ENCODE data around the gene PHOSPHO1. TPM values are rescaled to one million over a fixed set of nuclear protein-coding genes. Genes with fewer than 3 reads are reported as not detected.
A peak's percentile ranks its signal among the peaks of the same experiment; 100 is the strongest.
"Not testable (repeated sequence)": the region's sequence is repeated elsewhere in the genome, so short reads cannot be mapped to it uniquely, and the experiment has no call there.

Gene PHOSPHO1
- total RNA-seq, 1 donor from 2014 or later: not detected

GRCh38 chr17:49269356-49269755, 38.8 kb upstream of the PHOSPHO1 start:
- no peaks in the 10 kb centered on the region for H3K9me3 Mint-ChIP-seq (ENCODE audit: unreplicated experiment)
- no peak for DNase-seq (ENCODE audit: low spot score)
- H3K27me3 Mint-ChIP-seq (ENCODE audit: unreplicated experiment): peaks cover 2% of the 10 kb centered on the region
- no peak overlapping the region for H3K4me3 Mint-ChIP-seq (ENCODE audit: unreplicated experiment)
- H3K4me1 Mint-ChIP-seq (ENCODE audit: unreplicated experiment): no peaks in the 10 kb centered on the region
- H3K36me3 Mint-ChIP-seq (ENCODE audit: low read depth, unreplicated experiment): no peaks in the 10 kb centered on the region
- no peak overlapping the region for H3K27ac Mint-ChIP-seq (ENCODE audit: unreplicated experiment)
- TF ChIP-seq CTCF (IDR thresholded peaks at IDR 0.05; ENCODE audit: unreplicated experiment): no peak

GRCh38 chr17:49267912-49268311, 37.3 kb upstream of the PHOSPHO1 start:
- Mint-ChIP-seq H3K27ac (ENCODE audit: unreplicated experiment) (no peak overlapping the region), H3K27me3 (ENCODE audit: unreplicated experiment) (peaks cover 2% of the 10 kb centered on the region), H3K4me1 (ENCODE audit: unreplicated experiment) (no peaks in the 10 kb centered on the region), H3K9me3 (ENCODE audit: unreplicated experiment) (no peaks in the 10 kb centered on the region), H3K4me3 (ENCODE audit: unreplicated experiment) (no peak overlapping the region), H3K36me3 (ENCODE audit: low read depth, unreplicated experiment) (no peaks in the 10 kb centered on the region)
- no peak for DNase-seq (ENCODE audit: low spot score)
- no peak for TF ChIP-seq CTCF (IDR thresholded peaks at IDR 0.05; ENCODE audit: unreplicated experiment)

- H3K4me1 Mint-ChIP-seq (ENCODE audit: unreplicated experiment): no peaks in the 10 kb centered on the region
- DNase-seq (ENCODE audit: low spot score): no peak
- no peaks in the 10 kb centered on the region for H3K36me3 Mint-ChIP-seq (ENCODE audit: low read depth, unreplicated experiment)
- TF ChIP-seq CTCF (IDR thresholded peaks at IDR 0.05; ENCODE audit: unreplicated experiment): no peak
- H3K27ac Mint-ChIP-seq (ENCODE audit: unreplicated experiment): no peak overlapping the region
- H3K27me3 Mint-ChIP-seq (ENCODE audit: unreplicated experiment): peaks cover 4% of the 10 kb centered on the region
- no peak overlapping the region for H3K4me3 Mint-ChIP-seq (ENCODE audit: unreplicated experiment)
- H3K9me3 Mint-ChIP-seq (ENCODE audit: unreplicated experiment): no peaks in the 10 kb centered on the region
Observed at GRCh38 chr17:49266233-49266632, 35.6 kb upstream of the PHOSPHO1 start.

- H3K4me1 Mint-ChIP-seq (ENCODE audit: unreplicated experiment); H3K9me3 Mint-ChIP-seq (ENCODE audit: unreplicated experiment); DNase-seq (ENCODE audit: low spot score); H3K36me3 Mint-ChIP-seq (ENCODE audit: low read depth, unreplicated experiment); H3K27me3 Mint-ChIP-seq (ENCODE audit: unreplicated experiment); H3K27ac Mint-ChIP-seq (ENCODE audit: unreplicated experiment); H3K4me3 Mint-ChIP-seq (ENCODE audit: unreplicated experiment): not testable (repeated sequence)
Observed at GRCh38 chr17:49261540-49261939, 31.0 kb upstream of the PHOSPHO1 start.

- Mint-ChIP-seq H3K4me3 (ENCODE audit: unreplicated experiment) (peak overlapping the region; percentile 79), H3K27ac (ENCODE audit: unreplicated experiment) (peak overlapping the region; percentile 36), H3K36me3 (ENCODE audit: low read depth, unreplicated experiment) (no peaks in the 10 kb centered on the region), H3K9me3 (ENCODE audit: unreplicated experiment) (no peaks in the 10 kb centered on the region), H3K27me3 (ENCODE audit: unreplicated experiment) (peaks cover 7% of the 10 kb centered on the region), H3K4me1 (ENCODE audit: unreplicated experiment) (no peaks in the 10 kb centered on the region)
- DNase-seq (ENCODE audit: low spot score): no peak
- no peak for TF ChIP-seq CTCF (IDR thresholded peaks at IDR 0.05; ENCODE audit: unreplicated experiment)
Observed at GRCh38 chr17:49260817-49261291, 30.3 kb upstream of the PHOSPHO1 start.

Data from endothelial cell (in vitro differentiated cells).